SU-DHL-6 (cell line): ENCODE data around the gene CCDC15.

Experiments
- CTCF ChIP-seq: fragments of 200-600 bp; sonication (generic); IDR thresholded peaks from one replicate; pipeline ENCODE4 v1.5.1; 2017; ENCODE audit warnings: antibody characterized with exemption, mild to moderate bottlenecking, low read length, moderate library complexity; ENCODE audit not compliant: insufficient read depth, poor library complexity, severe bottlenecking
- EZH2phosphoT487 ChIP-seq: fragments of 200-600 bp; sonication (generic), shearing (Covaris generic); conservative IDR thresholded peaks from 2 replicates; pipeline ENCODE4 v1.6.1; 2018; ENCODE audit warnings: mild to moderate bottlenecking, antibody characterized with exemption, low read length, moderate library complexity, mixed read lengths

DNA sequence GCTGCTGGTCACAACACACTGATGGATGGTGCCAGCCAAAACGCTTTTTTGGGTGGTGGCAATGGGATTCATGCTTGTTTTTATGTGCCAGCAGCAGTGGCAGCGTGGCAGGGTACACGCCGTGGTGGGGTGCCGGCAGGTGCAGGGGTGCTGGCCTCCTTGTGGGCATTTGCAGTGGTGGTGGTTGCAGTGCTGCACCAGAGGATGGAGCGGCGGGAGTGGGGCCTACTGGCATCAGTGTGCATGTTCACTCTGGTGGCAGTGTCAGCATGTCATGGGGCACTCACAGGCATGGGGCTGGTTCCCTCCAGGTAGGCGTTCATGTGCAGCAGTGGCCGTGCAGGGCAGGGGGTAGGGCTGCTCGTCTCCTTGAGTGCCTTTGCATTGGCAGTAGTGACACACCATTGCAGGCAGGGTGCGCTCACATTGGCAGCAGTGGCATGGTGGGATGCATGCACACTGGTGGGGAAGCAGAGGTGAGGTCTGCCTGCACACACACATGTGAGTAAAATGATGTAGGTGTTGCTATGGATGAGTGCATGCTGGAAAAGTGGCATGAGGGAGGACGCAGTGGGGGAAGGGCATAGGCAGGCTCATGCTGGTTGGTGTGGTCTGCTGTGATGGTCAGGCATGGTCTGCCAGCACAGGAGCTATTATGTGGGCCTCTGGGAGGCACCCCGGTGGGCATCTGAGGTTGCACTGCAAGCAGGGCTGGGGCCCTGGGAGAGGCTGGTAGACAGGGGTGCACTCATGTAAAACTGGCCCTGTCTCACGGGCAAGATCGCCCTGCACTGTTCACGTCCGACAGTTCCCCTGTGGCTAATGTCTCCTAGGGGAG is 29.9 kb downstream of the CCDC15 start:
- TF ChIP-seq CTCF: no peak
- TF ChIP-seq EZH2phosphoT487: no peak
